Cortex of kidney (tissue), 1 donor: ENCODE results near the gene GPR108.
"Not testable (repeated sequence)": the region's sequence is repeated elsewhere in the genome, so short reads cannot be mapped to it uniquely, and the experiment has no call there.

Experiments used
- DNase-seq: peaks from one replicate; lab custom pipeline; 2025; lab: John Stamatoyannopoulos, UW

The GPR108 gene

GRCh38 chr19:6737284-6737872 is at the start of gene GPR108:
TSS of gene GPR108 (minus strand) at chr19:6737580. CDS start at chr19:6737576, 4 bp downstream.
- peak; percentile 96 for DNase-seq

DNA sequence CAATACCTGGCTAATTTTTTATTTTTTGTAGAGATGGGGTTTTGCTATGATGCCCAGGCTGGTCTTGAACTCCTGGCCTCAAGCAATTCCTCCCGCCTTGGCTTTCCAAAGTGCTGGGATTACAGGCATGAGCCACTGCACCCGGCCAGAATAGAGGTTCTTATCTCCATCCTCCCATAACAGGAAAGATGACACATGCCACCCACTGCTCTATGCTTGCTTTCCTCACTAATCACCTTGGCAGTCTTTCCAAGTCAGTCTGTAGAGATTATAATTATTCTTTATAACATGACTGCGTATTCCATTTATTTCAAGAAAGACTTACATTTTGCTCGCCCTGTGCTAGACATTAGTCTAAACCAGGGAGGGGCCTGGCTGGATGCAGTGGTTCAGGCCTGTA is 41.8 kb upstream of the GPR108 start:
- DNase-seq = no peak

DNA sequence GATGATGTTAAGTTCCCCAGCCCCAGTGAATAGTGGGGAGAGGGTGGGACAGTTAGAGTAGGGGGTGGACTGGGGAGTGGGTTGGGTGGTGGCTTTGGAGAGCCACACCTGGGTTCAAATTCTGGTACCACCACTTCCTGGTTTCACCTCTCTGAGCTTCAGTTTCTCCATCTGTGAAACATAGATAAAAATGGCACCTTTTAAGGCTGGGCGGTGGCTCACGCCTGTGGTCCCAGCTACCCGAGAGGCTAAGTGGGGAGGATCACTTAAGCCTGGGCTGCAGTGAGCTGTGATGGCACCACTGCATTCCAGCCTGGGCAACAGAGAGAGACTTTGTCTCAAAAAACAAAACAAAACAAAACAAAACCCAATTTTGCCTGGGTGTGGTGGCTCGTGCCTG is 41.0 kb upstream of the GPR108 start:
- DNase-seq = no peak

DNA sequence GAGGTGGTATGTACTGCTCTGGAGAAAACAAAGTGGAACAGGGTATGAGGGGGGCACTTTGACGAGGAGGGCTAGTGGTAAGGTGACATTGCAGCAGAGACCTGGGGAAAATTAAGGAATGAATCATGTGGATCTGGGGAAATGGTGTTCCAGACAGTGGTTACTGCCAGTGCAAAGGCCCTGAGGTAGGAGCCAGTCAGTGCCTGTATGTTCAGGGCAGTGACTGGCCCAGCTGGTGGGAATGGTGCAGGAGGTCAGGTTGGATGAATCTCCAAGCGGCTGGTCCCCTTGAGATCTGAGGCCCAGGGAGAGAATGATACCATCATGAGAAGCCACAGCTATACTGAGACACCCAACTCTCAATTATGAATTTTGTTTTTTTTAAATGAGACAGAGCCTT is 40.1 kb upstream of the GPR108 start:
- no peak for DNase-seq

- DNase-seq = no peak
Observed at GRCh38 chr19:6776999-6777398, 39.6 kb upstream of the GPR108 start.

GRCh38 chr19:6776045-6776444 is 38.7 kb upstream of the GPR108 start:
- not testable (repeated sequence) for DNase-seq

GRCh38 chr19:6774821-6775707 is 37.7 kb upstream of the GPR108 start:
- no peak for DNase-seq

GRCh38 chr19:6773323-6773931 is 36.0 kb upstream of the GPR108 start:
- DNase-seq = no peak

DNA sequence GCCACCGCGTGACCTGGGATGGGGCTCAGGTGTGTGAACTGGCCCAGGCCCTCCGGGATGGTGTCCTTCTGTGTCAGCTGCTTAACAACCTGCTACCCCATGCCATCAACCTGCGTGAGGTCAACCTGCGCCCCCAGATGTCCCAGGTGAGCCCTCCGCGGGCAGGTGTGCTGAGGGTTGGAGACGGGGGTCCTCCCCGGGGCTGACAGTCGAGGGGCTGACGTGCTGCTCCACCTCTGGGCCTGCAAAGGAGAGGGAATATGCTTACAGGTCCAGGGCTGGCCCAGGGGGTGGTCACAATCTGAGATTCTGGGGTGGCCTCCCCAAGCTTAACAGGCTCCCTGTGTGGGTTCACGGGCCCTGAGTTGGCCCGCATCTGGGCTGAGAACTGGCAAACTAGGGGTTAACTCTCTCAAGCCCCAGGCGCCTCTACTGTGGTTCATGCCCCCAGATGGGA is 35.5 kb upstream of the GPR108 start:
- no peak for DNase-seq

- DNase-seq = no peak
Observed at GRCh38 chr19:6772028-6772865, 34.9 kb upstream of the GPR108 start, which contains the start of gene VAV1. TSS of gene VAV1 (plus strand) at chr19:6772708. CDS start at chr19:6772808, 100 bp downstream.

- DNase-seq = not testable (repeated sequence)
Observed at GRCh38 chr19:6771648-6772027, 34.3 kb upstream of the GPR108 start.

GRCh38 chr19:6769006-6769619 is 31.7 kb upstream of the GPR108 start:
- no peak for DNase-seq

DNA sequence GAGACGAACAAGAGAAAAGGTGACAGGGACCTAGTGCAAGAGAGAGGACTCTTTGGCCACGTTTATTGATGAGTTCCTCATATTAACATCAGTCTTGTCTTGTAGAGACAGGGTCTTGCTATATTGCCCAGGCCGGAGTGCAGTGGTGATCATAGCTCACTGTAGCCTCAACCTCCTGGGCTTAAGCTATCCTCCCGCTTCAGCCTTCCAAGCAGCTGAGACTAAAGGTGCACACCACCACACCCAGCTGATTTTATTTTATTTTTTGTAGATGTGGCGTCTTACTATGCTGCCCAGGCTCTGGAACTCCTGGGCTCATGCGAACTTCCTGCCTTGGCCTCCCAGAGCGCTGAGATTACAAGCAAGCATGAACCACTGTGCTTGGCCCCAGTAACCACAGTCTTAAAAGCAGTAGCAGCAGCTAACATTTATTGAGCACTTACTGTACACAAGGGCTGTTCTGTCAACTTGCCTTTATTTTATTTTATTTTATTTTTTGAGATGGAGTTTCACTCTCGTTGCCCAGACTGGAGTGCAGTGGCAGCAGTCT is 30.9 kb upstream of the GPR108 start:
- DNase-seq = no peak

DNA sequence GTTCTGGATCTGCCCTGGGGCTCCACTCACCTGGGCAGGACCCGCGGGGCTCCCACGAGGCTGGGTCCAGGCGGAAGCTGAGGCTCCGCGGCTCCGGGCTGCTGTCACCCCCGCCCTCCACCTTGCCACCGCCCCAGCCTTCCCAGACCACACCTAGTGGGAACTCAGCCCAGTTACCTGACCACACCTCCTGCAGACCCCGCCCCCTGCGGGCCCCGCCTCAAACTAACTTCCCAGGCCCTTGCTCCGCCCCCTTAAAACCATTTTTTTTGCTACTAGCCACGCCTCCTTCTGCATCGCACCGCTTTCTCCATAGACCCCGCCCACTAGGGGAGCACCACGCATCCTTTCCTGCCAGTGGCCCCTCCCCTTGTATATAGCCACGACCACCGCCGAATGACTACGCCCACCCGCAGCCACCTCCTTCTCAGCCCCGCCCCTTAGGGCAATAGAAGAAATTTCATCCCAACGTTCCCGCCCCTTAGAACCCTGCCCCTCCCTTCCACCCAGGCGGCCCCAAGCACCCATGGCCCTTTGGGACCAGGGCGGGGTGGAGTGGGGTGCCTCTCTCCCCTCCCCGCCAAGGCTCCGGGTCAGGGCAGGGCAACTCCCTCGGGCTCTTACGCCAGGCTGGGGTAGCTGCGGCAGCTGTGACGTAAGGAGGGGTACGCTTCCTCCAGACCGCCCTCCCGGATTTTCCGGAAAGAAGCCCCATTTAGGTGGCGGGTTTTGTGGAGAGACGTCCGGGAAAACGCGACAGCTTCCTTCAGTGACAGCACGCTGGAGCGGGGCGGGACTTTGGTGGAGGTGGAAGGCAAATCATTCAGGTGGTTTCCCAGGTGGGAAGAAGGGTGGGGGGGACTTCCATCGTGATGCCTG is 30.2 kb upstream of the GPR108 start, which contains the start of gene SH2D3A:
Gene SH2D3A, minus strand, starts transcription at position 79 of the 879 bp plus-strand sequence. CDS start 3,687 bp downstream, outside the sequence.
- no peak for DNase-seq

DNA sequence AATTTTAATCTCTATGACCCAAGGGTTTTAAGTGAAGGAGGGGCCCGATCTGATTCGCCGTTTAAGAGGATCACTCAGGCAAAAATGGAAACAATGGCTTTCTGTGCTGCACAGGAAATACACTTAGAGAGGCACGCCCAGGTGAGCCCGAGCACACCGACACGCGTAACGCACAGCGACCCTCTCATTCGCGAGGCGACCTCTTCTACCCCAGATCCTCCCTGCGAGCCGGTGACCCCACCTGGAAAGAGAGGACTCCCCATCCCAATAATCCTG is 29.6 kb upstream of the GPR108 start:
- no peak for DNase-seq

DNA sequence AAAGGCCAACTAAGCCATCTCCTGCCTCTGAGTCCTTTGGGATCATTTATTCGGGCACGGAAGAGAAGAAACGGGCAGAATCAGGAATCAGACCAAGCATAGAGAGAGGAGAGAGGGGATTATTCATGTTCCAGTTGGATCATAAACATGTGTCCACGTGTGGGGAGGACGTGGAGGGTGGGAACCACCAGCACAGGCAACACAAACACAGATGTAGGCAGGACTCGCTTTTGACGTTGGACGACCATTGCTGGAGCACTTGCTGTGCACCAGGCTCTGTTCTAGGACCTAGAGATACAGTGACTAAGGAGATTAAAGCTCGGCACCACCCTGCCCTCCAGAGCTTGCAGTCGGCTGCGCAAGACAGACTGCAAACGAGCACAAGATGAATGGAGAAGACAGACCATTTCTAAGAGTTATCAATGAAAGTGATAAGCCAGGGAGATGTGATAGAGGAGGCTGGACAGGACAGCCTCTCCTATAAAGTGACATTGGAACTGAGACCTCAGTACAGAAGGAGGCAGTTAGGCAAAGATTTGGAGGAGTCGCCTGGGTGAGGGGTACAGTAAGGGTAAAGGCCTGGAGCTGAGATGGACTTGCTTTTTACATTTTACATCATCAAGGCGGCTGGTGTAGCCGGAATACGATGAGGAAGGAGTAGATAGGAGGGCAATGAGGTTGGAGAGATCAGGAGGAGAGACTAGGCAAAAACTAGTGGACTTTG is 29.1 kb upstream of the GPR108 start:
- no peak for DNase-seq

GRCh38 chr19:6765738-6766356 is 28.5 kb upstream of the GPR108 start:
- no peak for DNase-seq

- not testable (repeated sequence) for DNase-seq
Observed at GRCh38 chr19:6762253-6762797, 24.9 kb upstream of the GPR108 start.
